Myocyte (in vitro differentiated cells): ENCODE data around the gene GPR25. TPM values are rescaled to one million over a fixed set of nuclear protein-coding genes. Genes with fewer than 3 reads are reported as not detected.
A peak's percentile ranks its signal among the peaks of the same experiment; 100 is the strongest.
"Not testable (repeated sequence)": the region's sequence is repeated elsewhere in the genome, so short reads cannot be mapped to it uniquely, and the experiment has no call there.

Experiments used
- DNase-seq: peaks from one replicate; pipeline ENCODE4 v3.0.0-alpha.2; 2012; ENCODE audit warnings: low read depth
- total RNA-seq: library from RNA; depleted of rRNA; stranded (reverse); fragments of >200 nt; gene quantifications from 2 replicates; pipeline ENCODE4 v1.2.3, GENCODE V29; 2014

GPR25 gene
- total RNA-seq, 1 donor from 2014 or later = not detected

DNA sequence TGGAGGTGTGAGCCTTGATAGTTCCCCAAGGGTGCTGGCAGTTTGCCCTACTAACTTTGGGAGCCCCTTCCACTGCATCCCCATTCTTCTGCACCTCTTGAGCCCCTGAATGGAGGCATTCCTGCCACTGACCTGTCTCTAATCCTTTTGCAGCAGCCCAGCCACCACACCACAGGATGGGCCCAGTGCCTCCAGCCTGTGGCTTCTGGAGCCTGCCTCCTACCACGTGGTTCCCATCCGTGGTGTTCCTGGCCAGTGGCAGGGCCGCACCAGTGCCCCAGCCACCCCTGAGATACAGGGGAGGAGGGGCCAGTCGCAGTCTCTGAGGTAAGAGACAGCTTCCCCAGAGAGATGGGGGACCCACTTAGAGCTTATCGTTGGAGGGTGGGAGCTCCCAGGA is 36.3 kb downstream of the GPR25 start:
- peak; percentile 27 for DNase-seq

- DNase-seq = no peak
These were observed 37.0 kb downstream of the GPR25 start for GRCh38 chr1:200909757-200910239.

- no peak for DNase-seq
These were observed 38.6 kb downstream of the GPR25 start for GRCh38 chr1:200911361-200911760.

- DNase-seq = not testable (repeated sequence)
These were observed 39.2 kb downstream of the GPR25 start for GRCh38 chr1:200911936-200912335.

DNA sequence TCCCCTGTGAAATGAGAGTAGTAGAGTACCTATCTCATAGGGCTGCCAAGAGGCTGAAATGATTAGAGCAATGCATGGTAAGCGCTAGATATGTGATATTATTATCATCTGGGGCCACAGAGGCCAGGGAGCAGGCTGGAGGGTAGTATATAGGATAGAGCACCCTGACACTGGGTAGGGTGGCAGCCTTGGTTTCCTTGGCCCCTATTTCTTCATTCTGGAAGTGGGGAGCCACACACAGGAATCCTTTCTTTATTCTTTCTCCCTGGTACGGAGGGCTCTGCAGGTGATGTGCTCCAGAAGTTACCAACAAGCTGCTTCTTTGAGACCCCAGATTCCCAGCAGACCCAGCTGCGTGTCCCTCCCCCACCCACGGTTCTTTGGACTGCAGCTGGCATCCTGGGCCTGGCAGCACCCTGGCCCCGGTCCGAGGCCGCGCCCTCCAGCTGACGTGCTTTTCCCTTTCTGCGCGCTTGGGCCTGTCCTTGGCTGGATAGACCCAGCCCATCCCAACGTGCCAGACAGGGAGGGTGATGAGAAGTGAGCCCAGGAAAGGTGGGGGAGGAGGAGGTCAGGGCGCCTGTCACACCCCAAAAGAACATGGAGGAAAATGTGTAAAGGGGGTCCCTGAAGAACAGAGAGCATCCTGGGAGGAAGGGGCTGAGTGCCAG is 40.1 kb downstream of the GPR25 start:
- DNase-seq = no peak

GRCh38 chr1:200916152-200916551 is 43.4 kb downstream of the GPR25 start:
- DNase-seq = no peak

GRCh38 chr1:200916681-200917080 is 43.9 kb downstream of the GPR25 start:
- no peak for DNase-seq

DNA sequence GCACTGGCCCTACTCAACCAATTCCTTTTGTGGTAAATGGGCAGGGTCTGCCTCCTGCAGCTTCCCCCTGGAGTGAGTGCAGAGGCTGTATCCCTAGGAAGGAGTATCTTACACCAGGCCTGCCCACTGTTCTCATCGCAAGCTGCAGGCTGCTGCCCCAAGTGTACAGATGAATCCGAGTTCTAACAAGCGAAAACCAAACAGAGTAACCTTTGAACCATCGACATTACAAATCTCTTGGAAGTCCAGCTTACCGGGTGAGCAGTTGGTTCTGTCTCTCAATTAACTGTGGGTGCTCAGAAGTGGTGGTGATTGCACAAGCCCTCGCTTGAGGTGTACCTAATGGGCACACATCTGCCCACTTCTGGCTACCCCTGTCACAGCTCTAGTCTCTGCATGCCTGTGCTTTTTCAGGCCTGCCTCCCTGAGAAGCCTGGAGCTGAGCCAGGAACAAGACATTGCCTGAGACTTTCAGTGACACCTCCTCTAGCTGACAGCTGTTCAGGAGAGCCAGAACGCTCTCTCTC is 44.6 kb downstream of the GPR25 start:
- DNase-seq = peak; percentile 93

GRCh38 chr1:200918006-200918405 is 45.2 kb downstream of the GPR25 start:
- no peak for DNase-seq

GRCh38 chr1:200919386-200919785 is 46.6 kb downstream of the GPR25 start:
- DNase-seq = no peak

DNA sequence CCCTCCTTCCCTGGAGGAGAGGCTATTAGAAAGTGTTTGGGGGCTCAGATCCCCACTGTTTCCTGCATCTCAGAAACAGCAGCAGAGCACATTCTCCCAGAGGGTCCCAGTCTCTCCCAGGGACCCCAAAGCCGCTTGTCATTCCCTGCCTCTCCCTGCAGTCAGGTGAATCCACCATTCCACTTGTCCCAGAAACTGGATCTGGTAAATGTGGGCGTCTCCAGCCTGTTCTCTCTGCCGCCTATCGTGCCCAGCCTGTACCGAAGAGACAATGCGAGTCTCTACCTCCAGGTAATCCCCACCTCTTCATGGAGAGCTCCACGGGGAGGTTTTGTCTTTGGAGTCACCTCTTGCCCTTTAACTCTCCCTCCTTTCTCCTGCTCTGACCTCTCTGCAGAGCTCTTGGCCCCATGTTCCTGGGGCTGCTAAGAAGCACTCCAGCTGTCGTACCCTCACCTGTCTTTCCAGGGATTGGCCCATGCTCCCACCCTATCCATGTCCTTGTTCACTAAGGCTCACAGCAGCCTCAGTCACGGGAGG is 48.9 kb downstream of the GPR25 start:
- no peak for DNase-seq

- no peak for DNase-seq
These were observed 49.6 kb downstream of the GPR25 start for GRCh38 chr1:200922406-200922805.

- DNase-seq = peak; percentile 16
These were observed 50.8 kb downstream of the GPR25 start for GRCh38 chr1:200923601-200924000.

Other genes starting within 250 kb of the GPR25 start
- gene DDX59, start 203.1 kb upstream of the GPR25 start, total RNA-seq = 18.3 and 18.7 TPM in 2 replicates
- gene CAMSAP2, start 134.1 kb upstream of the GPR25 start, total RNA-seq = 46.4 and 47.9 TPM in 2 replicates
- 0.05 and 0.24 TPM in 2 replicates for gene INAVA, start 21.9 kb downstream of the GPR25 start, total RNA-seq
- 0.03 and 0.31 TPM in 2 replicates for gene KIF21B, start 150.7 kb downstream of the GPR25 start, total RNA-seq
- gene CACNA1S, start 239.4 kb downstream of the GPR25 start, total RNA-seq = 57.2 and 58.9 TPM in 2 replicates